ENCODE data around the gene GRID1.

GRCh38 chr10:85667638-85668233 lies 698.9 kb downstream of the GRID1 start:
- TF ChIP-seq, protein P1, sequence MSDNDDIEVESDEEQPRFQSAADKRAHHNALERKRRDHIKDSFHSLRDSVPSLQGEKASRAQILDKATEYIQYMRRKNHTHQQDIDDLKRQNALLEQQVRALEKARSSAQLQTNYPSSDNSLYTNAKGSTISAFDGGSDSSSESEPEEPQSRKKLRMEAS (IDR thresholded peaks at IDR 0.05; ENCODE audit: low read depth, low read length) = no peak
- TF ChIP-seq RAD21 (IDR thresholded peaks at IDR 0.05; ENCODE audit: insufficient read depth, low read depth, low read length) (no peak), CTCF (IDR thresholded peaks at IDR 0.05 in 2 of 3, conservative IDR thresholded peaks at IDR 0.05 in 1 of 3; ENCODE audit: control insufficient read depth in 2 of 3, extremely low read depth in 1 of 3, insufficient read depth in 1 of 3, low read depth in 3 of 3, low read length in 3 of 3) (no peak), BCL3 (IDR thresholded peaks at IDR 0.05; ENCODE audit: borderline replicate concordance, insufficient read depth, low read depth, low read length, poor library complexity, severe bottlenecking) (no peak), TAF1 (IDR thresholded peaks at IDR 0.05; ENCODE audit: borderline replicate concordance, low read depth, low read length) (no peak), ZBTB4 (CRISPR knock-in tag; IDR thresholded peaks at IDR 0.05) (no peak), ZNF217 (IDR thresholded peaks at IDR 0.05) (no peak), SPI1 (IDR thresholded peaks at IDR 0.05; ENCODE audit: borderline replicate concordance, insufficient read depth, low read depth, low read length) (no peak), EZH2 (IDR thresholded peaks at IDR 0.05; ENCODE audit: borderline replicate concordance, control insufficient read depth, low read depth, low read length) (no peak), GATAD2B (conservative IDR thresholded peaks at IDR 0.05; ENCODE audit: low read depth) (no peak)
- TF ChIP-seq, protein P2, sequence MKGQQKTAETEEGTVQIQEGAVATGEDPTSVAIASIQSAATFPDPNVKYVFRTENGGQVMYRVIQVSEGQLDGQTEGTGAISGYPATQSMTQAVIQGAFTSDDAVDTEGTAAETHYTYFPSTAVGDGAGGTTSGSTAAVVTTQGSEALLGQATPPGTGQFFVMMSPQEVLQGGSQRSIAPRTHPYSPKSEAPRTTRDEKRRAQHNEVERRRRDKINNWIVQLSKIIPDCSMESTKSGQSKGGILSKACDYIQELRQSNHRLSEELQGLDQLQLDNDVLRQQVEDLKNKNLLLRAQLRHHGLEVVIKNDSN (IDR thresholded peaks at IDR 0.05; ENCODE audit: borderline replicate concordance, extremely low read length, insufficient read depth, low read depth, low read length) = no peak
